Measurements from ENCODE around the gene GEMIN7.

- no peak for TF ChIP-seq MYC (IDR thresholded peaks at IDR 0.05; ENCODE audit: low read depth, low read length)
- TF ChIP-seq, protein P1, sequence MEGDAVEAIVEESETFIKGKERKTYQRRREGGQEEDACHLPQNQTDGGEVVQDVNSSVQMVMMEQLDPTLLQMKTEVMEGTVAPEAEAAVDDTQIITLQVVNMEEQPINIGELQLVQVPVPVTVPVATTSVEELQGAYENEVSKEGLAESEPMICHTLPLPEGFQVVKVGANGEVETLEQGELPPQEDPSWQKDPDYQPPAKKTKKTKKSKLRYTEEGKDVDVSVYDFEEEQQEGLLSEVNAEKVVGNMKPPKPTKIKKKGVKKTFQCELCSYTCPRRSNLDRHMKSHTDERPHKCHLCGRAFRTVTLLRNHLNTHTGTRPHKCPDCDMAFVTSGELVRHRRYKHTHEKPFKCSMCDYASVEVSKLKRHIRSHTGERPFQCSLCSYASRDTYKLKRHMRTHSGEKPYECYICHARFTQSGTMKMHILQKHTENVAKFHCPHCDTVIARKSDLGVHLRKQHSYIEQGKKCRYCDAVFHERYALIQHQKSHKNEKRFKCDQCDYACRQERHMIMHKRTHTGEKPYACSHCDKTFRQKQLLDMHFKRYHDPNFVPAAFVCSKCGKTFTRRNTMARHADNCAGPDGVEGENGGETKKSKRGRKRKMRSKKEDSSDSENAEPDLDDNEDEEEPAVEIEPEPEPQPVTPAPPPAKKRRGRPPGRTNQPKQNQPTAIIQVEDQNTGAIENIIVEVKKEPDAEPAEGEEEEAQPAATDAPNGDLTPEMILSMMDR (IDR thresholded peaks at IDR 0.05; ENCODE audit: low read depth, low read length): no peak
- TF ChIP-seq POLR2A (IDR thresholded peaks at IDR 0.05; ENCODE audit: extremely low read depth, insufficient read length): no peak
These were observed 20.4 kb upstream of the GEMIN7 start for GRCh38 chr19:45058622-45059159.

Data from NB4 (cell line).